GM19351 (cell line): ENCODE data around the gene MEGF6.
"Not testable (repeated sequence)": the region's sequence is repeated elsewhere in the genome, so short reads cannot be mapped to it uniquely, and the experiment has no call there.

Experiments
- ATAC-seq: cut with Tn5 transposase; IDR thresholded peaks from one replicate; pipeline ENCODE4 v1.9.1; 2021; ENCODE audit warnings: mild to moderate bottlenecking, moderate library complexity; ENCODE audit not compliant: unreplicated experiment

The MEGF6 gene

DNA sequence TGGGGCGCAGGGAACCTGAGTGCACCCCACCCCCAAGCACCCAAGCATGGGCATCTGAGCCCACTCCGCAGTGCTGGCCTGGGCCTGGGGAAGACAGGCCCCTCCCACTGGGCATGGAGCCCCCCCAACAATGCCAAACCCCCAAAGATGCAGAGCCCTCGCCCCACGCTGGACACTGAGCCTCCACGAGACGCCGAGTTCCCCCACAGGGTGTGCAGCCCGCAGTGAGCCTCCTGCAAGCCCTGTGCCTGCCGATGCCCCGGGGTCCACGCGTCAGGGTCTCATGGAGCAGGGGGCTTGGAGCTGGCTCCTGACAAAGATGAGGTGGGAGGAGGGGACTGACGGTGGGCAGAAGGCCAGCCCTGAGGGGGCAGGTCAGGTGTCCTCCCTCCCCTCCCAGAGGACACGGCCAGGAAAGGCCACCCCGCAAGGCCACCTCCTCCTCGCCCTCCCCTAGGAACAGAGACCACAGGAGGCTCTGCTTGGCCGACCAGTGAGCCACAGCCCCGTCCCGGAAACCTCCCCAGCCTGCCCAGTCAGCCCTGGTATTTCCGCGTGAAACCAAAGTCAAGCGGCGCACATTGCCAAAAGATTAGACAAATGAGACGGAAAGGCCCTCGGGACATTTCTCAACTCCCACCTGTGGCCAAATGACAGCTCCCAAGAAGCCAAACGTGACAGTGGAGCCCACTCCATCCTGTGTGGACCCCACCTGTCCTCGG is 33.4 kb downstream of the MEGF6 start:
- no peak for ATAC-seq

- ATAC-seq: no peak
Measured at GRCh38 chr1:3577300-3577699, 34.0 kb downstream of the MEGF6 start.

DNA sequence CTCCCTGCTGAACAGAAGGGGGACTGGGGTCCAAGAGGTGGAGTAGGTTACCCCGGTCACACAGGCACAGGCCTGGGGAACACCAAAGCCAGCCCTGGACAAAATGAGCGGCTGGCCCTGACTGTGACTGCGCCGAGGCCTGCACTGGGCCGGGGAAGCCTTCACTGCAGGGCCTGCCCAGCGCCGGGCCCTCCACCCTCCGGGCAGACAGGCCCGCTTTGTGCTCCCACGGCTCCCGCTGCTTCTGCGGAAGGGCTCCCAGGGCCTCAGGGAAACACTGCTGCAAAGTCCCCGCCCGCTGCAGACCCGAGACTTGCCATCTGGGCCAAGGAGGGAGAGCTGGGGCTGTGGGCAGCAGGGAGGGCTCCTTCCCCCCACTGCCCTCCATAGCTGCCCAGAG is 35.3 kb downstream of the MEGF6 start:
- ATAC-seq: no peak

DNA sequence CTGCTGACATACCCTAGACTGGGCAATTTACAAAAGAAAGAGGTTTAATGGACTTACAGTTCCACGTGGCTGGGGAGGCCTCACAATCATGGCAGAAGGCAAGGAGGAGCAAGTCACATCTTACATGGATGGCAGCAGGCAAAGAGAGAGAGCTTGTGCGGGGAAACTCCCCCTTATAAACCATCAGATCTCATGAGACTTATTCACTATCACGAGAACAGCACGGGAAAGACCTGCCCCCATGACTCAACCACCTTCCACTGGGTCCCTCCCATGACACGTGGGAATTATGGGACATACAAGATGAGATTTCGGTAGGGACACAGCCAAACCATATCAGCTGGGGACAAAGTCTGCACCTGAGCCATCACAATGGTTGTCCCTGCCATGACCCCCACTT is 35.8 kb downstream of the MEGF6 start:
- ATAC-seq: not testable (repeated sequence)

GRCh38 chr1:3573500-3573899 is 37.8 kb downstream of the MEGF6 start:
- no peak for ATAC-seq

GRCh38 chr1:3572638-3573037 is 38.7 kb downstream of the MEGF6 start:
- ATAC-seq: not testable (repeated sequence)

GRCh38 chr1:3571263-3571662 is 40.0 kb downstream of the MEGF6 start:
- ATAC-seq: no peak

DNA sequence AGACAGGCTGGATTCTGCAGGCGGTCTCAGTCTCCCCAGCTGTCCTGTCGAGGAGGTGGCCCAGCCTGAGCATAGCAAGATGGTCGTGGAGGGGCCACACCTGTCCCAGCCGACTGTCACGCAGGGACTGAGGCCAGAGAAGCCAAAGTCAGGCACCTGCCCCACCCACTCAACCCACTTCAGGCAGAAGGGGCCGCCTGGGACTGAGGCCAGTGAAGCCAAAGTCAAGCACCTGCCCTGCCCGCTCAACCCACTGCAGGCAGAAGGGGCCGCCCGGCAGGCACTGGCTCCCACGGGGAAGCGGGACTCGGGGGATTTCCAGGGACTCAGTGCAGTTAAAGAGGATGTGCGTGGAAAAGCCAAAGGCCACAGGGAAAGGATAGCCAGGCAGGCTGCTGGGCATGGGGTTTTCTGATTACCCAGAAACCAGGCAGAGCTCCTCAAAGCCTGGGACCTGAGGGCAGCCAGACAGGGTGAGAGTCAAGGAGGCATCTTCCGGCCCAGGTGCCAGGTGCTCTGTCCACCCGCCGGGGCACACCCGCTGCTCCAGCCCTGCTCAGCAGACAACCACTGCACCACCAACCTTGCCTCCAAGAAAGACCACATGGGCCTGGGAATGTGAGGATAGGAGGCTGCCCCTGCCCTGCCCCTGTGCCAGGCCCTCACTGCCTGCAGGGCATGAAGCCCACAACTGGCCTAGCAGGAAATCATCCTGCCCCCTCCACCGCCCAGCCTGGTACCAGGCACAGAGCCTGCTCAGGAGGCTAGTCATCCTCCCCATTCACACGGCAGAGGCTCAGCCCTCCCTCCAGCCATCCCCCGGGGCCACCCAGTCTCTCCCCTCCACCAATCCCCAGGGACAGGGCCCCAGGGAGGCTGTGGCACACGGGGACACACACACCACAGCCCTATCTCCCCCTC is 41.0 kb downstream of the MEGF6 start:
- ATAC-seq: no peak

- no peak for ATAC-seq
Measured at GRCh38 chr1:3569436-3569835, 41.9 kb downstream of the MEGF6 start.

DNA sequence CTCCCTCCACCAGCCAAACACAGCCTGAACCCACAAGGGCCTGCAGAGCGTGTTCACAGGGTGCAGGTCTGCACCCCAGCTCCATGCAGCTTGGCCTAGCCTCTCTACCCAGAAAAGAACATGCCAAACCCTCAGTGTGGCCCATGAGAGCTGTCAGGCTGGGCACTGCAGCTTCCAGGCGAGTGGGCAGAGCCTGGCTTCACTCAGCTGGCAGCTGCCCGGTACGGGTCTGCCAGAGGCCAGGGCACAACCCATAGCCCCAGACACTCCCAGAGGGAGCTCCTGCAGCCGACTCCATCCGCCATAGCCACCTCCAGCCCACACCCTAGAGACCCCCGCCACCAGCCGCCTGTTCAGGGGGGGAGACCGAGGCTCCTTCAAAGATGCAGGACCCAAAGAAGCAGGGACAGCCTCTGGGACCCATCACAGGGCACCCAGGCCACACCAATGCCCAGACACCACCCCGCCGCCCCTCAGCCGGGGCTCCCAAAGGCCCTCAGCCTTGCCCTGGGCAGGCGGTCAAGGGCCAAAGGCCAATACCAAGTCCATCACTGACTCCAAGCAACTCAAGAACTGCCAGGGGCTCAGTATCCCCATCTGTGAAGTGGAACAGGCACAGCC is 42.4 kb downstream of the MEGF6 start:
- no peak for ATAC-seq

- ATAC-seq: no peak
Measured at GRCh38 chr1:3566951-3567804, 44.1 kb downstream of the MEGF6 start.

GRCh38 chr1:3566003-3566885 is 45.1 kb downstream of the MEGF6 start:
- ATAC-seq: no peak

GRCh38 chr1:3564921-3565831 is 46.1 kb downstream of the MEGF6 start:
- no peak for ATAC-seq

DNA sequence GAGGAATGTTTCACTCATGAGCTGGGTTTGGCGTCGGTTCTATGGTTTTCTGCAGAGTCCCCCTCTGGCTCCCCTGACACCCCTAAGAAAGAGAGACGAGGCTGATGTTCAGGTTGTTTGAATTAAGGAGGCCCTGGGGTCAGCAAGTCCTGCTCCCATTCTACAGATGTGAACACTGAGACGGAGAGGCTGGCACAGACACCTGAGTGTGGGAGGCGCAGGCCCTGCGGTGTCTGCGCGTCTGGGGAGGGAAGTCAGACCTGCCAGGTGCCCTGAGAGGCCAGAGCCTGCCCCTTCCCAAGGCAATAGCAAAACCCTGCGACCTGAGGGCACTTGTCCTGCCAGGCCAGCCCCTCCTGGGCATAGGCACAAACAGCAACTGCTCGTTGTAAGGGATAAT is 47.7 kb downstream of the MEGF6 start:
- ATAC-seq: no peak

GRCh38 chr1:3563125-3563524 is 48.2 kb downstream of the MEGF6 start:
- no peak for ATAC-seq

DNA sequence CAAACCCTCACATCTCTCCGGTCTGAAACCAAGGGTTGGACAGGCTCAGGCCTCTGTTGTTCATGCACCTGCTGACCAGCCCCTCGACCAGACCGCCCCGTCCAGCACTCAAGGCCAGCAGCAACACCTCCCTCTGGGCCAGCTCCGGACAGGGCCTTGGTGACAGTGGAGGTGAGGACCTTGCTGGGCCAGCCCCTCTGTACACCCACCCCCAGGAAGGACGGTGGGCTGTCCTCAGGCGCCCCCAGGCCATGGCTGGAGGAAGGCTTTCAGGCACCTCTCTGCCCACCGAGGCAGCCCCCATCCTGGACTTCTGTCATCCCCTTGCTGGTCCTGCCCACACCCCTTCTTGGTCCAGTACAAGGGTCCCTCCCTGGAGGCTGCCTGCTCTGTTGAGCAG is 48.6 kb downstream of the MEGF6 start:
- no peak for ATAC-seq

DNA sequence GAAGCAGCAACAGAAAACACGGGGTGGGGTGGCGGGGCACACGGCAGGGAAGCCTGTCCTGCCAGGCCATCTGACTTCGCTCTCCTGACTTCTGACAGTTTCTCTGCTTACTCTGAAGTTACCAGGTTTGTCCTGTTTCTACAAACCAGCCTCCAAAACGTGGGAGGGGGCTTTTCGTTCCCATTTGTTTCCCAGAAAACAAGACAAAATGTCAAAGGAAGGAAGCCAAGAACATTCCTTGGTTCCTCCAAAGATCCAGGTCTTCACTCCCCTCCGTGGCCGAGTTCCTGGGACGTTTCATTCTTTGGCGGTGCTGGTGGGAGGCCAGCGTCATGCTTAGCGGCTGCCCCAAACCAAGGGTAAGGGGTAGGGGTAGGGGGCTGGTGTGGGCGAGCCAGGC is 49.6 kb downstream of the MEGF6 start:
- ATAC-seq: no peak

DNA sequence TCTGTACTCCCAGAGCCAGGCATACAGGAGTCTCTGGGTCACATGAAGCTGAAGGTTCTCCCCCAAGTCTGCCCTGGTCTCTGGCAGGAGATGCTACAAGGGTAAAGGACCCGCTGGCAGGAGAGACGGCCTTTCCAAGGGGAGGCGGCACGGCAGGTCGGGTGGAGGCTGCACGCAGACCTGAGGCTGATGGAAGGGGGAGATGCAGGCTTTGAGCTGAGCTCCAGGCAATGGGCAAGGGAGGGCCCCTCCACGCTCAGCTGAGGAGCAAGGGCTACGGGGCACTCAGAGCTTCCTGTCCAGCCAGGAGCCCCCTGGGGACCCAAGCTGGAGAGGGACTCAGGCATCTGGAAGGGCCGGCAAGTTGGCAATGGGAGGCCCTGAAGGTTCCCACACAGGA is 50.3 kb downstream of the MEGF6 start:
- ATAC-seq: no peak
